Panc1 (cell line): Measurements from ENCODE around the gene ETFA. TPM values are rescaled to one million over a fixed set of nuclear protein-coding genes. Genes with fewer than 3 reads are reported as not detected.

Experiments used
- ATAC-seq: fragments of 200-7000 bp; cut with Tn5 transposase; 2 replicates; pipeline ENCODE4 v1.9.1; 2020; ENCODE audit warnings: mild to moderate bottlenecking, moderate library complexity
- BruUV-seq: library from RNA; stranded (reverse); fragments of 400-500 nt; replicated peaks from 2 replicates; lab custom pipeline; 2021; lab: Mats Ljungman, UMichigan
- CTCF ChIA-PET: fragments of 300-600 bp; sonication (Branson Sonifier 250); formaldehyde crosslinking; loops from one replicate; lab custom pipeline; 2022; ENCODE audit warnings: antibody characterized with exemption; lab: Charles Lee
- POLR2A ChIA-PET: fragments of 300-600 bp; sonication (Branson Sonifier 250); formaldehyde crosslinking; loops from one replicate; lab custom pipeline; 2022; ENCODE audit warnings: antibody characterized with exemption; lab: Charles Lee
- DNase-seq: peaks from one replicate; pipeline ENCODE4 v3.0.0-alpha.2; 2010; ENCODE audit warnings: low read depth, low spot score
- H3K27ac ChIP-seq: 2 replicates; pipeline ENCODE4 v1.5.1; 2011; ENCODE audit warnings: mild to moderate bottlenecking, low read length, inconsistent platforms
- H3K27me3 ChIP-seq: fragments of 200-500 bp; sonication (Bioruptor generic); 2 replicates; pipeline ENCODE4 v1.6.0; 2014; ENCODE audit warnings: low read length, inconsistent platforms; ENCODE audit not compliant: control insufficient read depth, insufficient read depth
- H3K36me3 ChIP-seq: fragments of 200-500 bp; sonication (Bioruptor generic); 2 replicates; pipeline ENCODE4 v1.5.1; 2014; ENCODE audit warnings: inconsistent platforms, mild to moderate bottlenecking, low read length, moderate library complexity; ENCODE audit not compliant: control insufficient read depth, insufficient read depth
- H3K4me1 ChIP-seq: 2 replicates; pipeline ENCODE4 v1.5.1; 2011; ENCODE audit warnings: inconsistent platforms, mild to moderate bottlenecking, low read length, moderate library complexity; ENCODE audit not compliant: control insufficient read depth, insufficient read depth
- H3K4me3 ChIP-seq, 2 experiments: 2 replicates each; pipeline ENCODE4 v1.5.1; 2011 to 2012; ENCODE audit warnings: low read depth in 2 of 2, low read length in 2 of 2, mild to moderate bottlenecking in 2 of 2, inconsistent platforms in 1 of 2, moderate library complexity in 1 of 2
- H3K9me3 ChIP-seq: fragments of 200-500 bp; sonication (Bioruptor generic); 2 replicates; pipeline ENCODE4 v1.5.1; 2014; ENCODE audit warnings: low read depth, mild to moderate bottlenecking, inconsistent platforms, low read length, moderate library complexity; ENCODE audit not compliant: control insufficient read depth, insufficient read depth
- POLR2AphosphoS5 ChIP-seq: IDR thresholded peaks from 2 replicates; pipeline ENCODE4 v1.6.1; 2012; ENCODE audit warnings: mild to moderate bottlenecking, low read depth, low read length, moderate library complexity
- SIN3A ChIP-seq: IDR thresholded peaks from 2 replicates; pipeline ENCODE4 v1.6.1; 2012; ENCODE audit warnings: low read depth, mild to moderate bottlenecking, low read length, moderate library complexity, borderline replicate concordance; ENCODE audit not compliant: insufficient read depth
- TCF7L2 ChIP-seq: IDR thresholded peaks from 2 replicates; pipeline ENCODE4 v1.6.1; 2011; ENCODE audit warnings: mild to moderate bottlenecking, low read depth, low read length, inconsistent platforms
- in situ Hi-C: cut with HindIII; loops from 2 replicates; pipeline ENCODE4 v1.10.0; 2016; ENCODE audit warnings: low sequenced_read_pairs, low pct_unique_long_range_greater_than_20kb
- intact Hi-C: fragments of 100-400 bp; cut with micrococcal nuclease; formaldehyde crosslinking; loops from one replicate; pipeline ENCODE4 v1.10.0; 2022; ENCODE audit not compliant: unreplicated experiment
- total RNA-seq: library from RNA; stranded (reverse); gene quantifications from one replicate; pipeline ENCODE4 v1.2.1, GENCODE V29; 2021; ENCODE audit not compliant: unreplicated experiment
- TF ChIP-seq, protein P1 (sequence below): fragments of 450-650 bp; IDR thresholded peaks from 2 replicates; pipeline ENCODE4 v1.5.1; 2017; ENCODE audit warnings: mild to moderate bottlenecking
- TF ChIP-seq, protein P2 (sequence below), 2 experiments: IDR thresholded peaks; 2 replicates each; pipeline ENCODE4 v1.6.1; 2011 to 2012; ENCODE audit warnings: low read depth in 2 of 2, control low read depth in 1 of 2, low read length in 1 of 2, mild to moderate bottlenecking in 1 of 2, moderate library complexity in 1 of 2; ENCODE audit not compliant: insufficient read depth in 1 of 2

ETFA gene
- total RNA-seq, 1 experiment from 2014 or later: 159 TPM

DNA sequence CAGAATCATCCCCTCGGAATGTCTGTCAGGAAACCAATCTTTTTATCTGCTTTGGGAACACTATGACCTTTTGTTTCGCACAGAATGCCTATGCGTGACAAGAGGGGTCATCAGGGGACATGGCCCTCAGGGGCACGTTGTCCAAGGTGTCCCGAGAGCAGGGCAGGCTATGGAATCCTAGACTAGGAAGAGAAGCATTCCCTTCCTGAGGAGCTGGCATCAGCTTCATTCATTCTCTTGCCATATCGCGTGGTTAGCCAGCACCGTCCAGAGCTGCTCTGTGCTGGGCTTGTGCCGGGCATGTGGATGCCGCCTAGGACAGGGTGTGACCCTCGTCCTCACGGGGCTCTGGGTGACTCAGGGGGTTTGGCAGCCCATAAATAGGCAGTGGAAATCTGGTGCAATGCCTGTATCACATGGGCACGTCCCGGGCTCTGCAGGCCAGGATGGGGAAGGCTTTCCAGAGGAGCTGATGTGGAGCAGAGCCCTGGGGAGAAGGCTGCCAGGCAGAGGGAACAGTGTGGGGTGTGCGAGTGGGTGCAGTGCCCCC lies 133.7 kb downstream of the ETFA start:
- Histone ChIP-seq H3K27ac (no peak overlapping the region), H3K27me3 (no peaks in the 10 kb centered on the region), H3K4me1 (no peaks in the 10 kb centered on the region), H3K36me3 (no peaks in the 10 kb centered on the region), H3K4me3 (no peak overlapping the region), H3K9me3 (no peaks in the 10 kb centered on the region)
- DNase-seq (no peak), ATAC-seq (peak; percentile 67)
- intact Hi-C loops: no loop called here
- ChIA-PET CTCF (no interaction called here), POLR2A (no interaction called here)
- in situ Hi-C loops: no loop called here
- TF ChIP-seq, protein P1, sequence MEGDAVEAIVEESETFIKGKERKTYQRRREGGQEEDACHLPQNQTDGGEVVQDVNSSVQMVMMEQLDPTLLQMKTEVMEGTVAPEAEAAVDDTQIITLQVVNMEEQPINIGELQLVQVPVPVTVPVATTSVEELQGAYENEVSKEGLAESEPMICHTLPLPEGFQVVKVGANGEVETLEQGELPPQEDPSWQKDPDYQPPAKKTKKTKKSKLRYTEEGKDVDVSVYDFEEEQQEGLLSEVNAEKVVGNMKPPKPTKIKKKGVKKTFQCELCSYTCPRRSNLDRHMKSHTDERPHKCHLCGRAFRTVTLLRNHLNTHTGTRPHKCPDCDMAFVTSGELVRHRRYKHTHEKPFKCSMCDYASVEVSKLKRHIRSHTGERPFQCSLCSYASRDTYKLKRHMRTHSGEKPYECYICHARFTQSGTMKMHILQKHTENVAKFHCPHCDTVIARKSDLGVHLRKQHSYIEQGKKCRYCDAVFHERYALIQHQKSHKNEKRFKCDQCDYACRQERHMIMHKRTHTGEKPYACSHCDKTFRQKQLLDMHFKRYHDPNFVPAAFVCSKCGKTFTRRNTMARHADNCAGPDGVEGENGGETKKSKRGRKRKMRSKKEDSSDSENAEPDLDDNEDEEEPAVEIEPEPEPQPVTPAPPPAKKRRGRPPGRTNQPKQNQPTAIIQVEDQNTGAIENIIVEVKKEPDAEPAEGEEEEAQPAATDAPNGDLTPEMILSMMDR: no peak
- no peak for TF ChIP-seq SIN3A
- TF ChIP-seq TCF7L2: no peak
- TF ChIP-seq, protein P2, sequence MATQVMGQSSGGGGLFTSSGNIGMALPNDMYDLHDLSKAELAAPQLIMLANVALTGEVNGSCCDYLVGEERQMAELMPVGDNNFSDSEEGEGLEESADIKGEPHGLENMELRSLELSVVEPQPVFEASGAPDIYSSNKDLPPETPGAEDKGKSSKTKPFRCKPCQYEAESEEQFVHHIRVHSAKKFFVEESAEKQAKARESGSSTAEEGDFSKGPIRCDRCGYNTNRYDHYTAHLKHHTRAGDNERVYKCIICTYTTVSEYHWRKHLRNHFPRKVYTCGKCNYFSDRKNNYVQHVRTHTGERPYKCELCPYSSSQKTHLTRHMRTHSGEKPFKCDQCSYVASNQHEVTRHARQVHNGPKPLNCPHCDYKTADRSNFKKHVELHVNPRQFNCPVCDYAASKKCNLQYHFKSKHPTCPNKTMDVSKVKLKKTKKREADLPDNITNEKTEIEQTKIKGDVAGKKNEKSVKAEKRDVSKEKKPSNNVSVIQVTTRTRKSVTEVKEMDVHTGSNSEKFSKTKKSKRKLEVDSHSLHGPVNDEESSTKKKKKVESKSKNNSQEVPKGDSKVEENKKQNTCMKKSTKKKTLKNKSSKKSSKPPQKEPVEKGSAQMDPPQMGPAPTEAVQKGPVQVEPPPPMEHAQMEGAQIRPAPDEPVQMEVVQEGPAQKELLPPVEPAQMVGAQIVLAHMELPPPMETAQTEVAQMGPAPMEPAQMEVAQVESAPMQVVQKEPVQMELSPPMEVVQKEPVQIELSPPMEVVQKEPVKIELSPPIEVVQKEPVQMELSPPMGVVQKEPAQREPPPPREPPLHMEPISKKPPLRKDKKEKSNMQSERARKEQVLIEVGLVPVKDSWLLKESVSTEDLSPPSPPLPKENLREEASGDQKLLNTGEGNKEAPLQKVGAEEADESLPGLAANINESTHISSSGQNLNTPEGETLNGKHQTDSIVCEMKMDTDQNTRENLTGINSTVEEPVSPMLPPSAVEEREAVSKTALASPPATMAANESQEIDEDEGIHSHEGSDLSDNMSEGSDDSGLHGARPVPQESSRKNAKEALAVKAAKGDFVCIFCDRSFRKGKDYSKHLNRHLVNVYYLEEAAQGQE (IDR thresholded peaks at IDR 0.05; ENCODE audit: insufficient read depth in 1 of 2, low read depth in 2 of 2, low read length in 1 of 2): no peak
- TF ChIP-seq POLR2AphosphoS5: no peak
- BruUV-seq: no TSS peak

DNA sequence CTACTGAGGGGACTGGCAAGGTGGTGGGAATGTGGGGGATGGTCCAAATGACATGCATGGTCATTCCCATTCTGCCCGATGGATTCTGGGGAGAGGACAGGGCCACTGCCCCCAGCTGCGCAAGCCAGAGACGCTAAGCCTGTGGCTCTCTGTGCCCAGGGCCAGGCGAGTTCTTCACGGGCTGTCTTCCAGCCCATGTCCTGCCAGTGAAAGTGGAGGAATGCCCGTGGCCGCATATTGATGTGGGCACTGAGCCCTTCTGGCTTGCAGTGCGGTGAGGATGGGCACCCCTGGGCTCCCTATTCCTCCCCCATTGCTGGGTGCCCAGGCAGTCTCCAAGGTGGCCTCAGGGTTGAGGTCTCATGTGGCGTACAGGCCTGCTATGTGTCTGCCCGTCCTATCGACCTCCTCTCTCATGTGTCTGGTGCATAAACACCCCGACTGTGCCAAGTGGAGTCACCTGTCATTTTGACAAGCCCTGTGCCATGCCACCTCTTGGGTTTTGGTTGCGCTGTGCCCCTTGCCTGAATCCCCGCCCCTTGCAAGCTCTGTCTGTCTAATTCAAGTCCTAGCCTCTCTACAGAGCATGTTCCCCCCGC lies 134.7 kb downstream of the ETFA start:
- ATAC-seq: no peak
- no peak overlapping the region for H3K27ac ChIP-seq

More for the DNA sequence above, 134.7 kb downstream of the ETFA start:
- H3K36me3 ChIP-seq: no peaks in the 10 kb centered on the region
- no peak overlapping the region for H3K4me3 ChIP-seq
- CTCF ChIA-PET: no interaction called here
- in situ Hi-C loops: no loop called here
- H3K27me3 ChIP-seq: no peaks in the 10 kb centered on the region
- no peak for TF ChIP-seq SIN3A
- no peak for TF ChIP-seq TCF7L2
- TF ChIP-seq, protein P2 (IDR thresholded peaks at IDR 0.05; ENCODE audit: insufficient read depth in 1 of 2, low read depth in 2 of 2, low read length in 1 of 2): no peak
- H3K9me3 ChIP-seq: no peaks in the 10 kb centered on the region
- DNase-seq: no peak
- intact Hi-C loops: no loop called here
- H3K4me1 ChIP-seq: no peaks in the 10 kb centered on the region
- no TSS peak for BruUV-seq
- POLR2A ChIA-PET: no interaction called here
